Colonic mucosa (tissue), 4 donors: ENCODE data around the gene GDF15. TPM values are rescaled to one million over a fixed set of nuclear protein-coding genes. Genes with fewer than 3 reads are reported as not detected.
A peak's percentile ranks its signal among the peaks of the same experiment; 100 is the strongest.

Experiments
- DNase-seq: peaks from one replicate; pipeline ENCODE4 v3.0.0-alpha.2; 2020
- H3K27ac ChIP-seq: fragments of 200-600 bp; one replicate; pipeline ENCODE4 v1.8.0; 2021
- H3K27me3 ChIP-seq: fragments of 200-600 bp; one replicate; pipeline ENCODE4 v1.8.0; 2021
- H3K36me3 ChIP-seq: fragments of 200-600 bp; one replicate; pipeline ENCODE4 v1.8.0; 2021
- H3K4me1 ChIP-seq: fragments of 200-600 bp; one replicate; pipeline ENCODE4 v1.8.0; 2021; ENCODE audit warnings: mild to moderate bottlenecking
- H3K4me3 ChIP-seq: fragments of 200-600 bp; one replicate; pipeline ENCODE4 v1.8.0; 2021
- H3K9ac ChIP-seq, 2 donors: one replicate each; pipeline ENCODE4 v1.7.0; 2013; ENCODE audit warnings: control low read depth in 2 of 2, low read depth in 2 of 2, low read length in 2 of 2
- H3K9me3 ChIP-seq: fragments of 200-600 bp; one replicate; pipeline ENCODE4 v1.8.0; 2021
- intact Hi-C: fragments of 100-400 bp; cut with DNase I; formaldehyde crosslinking; loops from one replicate; pipeline ENCODE4 v1.14.1; 2022
- total RNA-seq, 2 donors: library from RNA; stranded (reverse); fragmentation: NEBNext Ultra II Directional in 1 of 2; extraction: Animal tissue kit (Norgen Biotek cat#: 25700) in 1 of 2; gene quantifications; one replicate each; pipeline ENCODE4 v1.2.1, GENCODE V29; 2021
- TF ChIP-seq, protein P1 (sequence below): fragments of 200-600 bp; IDR thresholded peaks from one replicate; pipeline ENCODE4 v1.8.0; 2022; ENCODE audit warnings: antibody characterized with exemption, mild to moderate bottlenecking
- donor health status: healthy.
- donor health status: DM: no; HTN: no; CAD: no.
- donor health status: DM: no; HTN: no; CAD: no.

Gene GDF15
- total RNA-seq, 2 donors from 2014 or later, result 120 to 159 TPM

DNA sequence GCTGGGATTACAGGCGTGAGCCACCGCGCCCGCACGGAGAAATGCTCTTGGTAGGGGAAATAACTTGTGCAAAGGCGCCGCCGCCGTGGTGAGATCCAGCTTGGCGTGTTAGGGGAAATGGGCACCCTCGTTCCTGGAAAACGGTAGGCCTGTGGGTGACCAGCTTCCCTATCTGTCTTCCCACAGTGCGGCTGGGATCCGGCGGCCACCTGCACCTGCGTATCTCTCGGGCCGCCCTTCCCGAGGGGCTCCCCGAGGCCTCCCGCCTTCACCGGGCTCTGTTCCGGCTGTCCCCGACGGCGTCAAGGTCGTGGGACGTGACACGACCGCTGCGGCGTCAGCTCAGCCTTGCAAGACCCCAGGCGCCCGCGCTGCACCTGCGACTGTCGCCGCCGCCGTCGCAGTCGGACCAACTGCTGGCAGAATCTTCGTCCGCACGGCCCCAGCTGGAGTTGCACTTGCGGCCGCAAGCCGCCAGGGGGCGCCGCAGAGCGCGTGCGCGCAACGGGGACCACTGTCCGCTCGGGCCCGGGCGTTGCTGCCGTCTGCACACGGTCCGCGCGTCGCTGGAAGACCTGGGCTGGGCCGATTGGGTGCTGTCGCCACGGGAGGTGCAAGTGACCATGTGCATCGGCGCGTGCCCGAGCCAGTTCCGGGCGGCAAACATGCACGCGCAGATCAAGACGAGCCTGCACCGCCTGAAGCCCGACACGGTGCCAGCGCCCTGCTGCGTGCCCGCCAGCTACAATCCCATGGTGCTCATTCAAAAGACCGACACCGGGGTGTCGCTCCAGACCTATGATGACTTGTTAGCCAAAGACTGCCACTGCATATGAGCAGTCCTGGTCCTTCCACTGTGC lies 2.4 kb downstream of the GDF15 start:
- Histone ChIP-seq H3K36me3 (no peaks in the 10 kb centered on the region), H3K27ac (peak overlapping the region; percentile 72), H3K4me1 (no peaks in the 10 kb centered on the region), H3K9me3 (no peaks in the 10 kb centered on the region), H3K4me3 (peak overlapping the region; percentile 43), H3K27me3 (no peaks in the 10 kb centered on the region), H3K9ac (peak overlapping the region; percentile 72 to 99)
- DNase-seq, result peak; percentile 88
- intact Hi-C loops, result loop anchor here (2.0 kb wide), 1 partner anchor 24 kb away; no protein-coding TSS in a partner anchor
- TF ChIP-seq, protein P1, sequence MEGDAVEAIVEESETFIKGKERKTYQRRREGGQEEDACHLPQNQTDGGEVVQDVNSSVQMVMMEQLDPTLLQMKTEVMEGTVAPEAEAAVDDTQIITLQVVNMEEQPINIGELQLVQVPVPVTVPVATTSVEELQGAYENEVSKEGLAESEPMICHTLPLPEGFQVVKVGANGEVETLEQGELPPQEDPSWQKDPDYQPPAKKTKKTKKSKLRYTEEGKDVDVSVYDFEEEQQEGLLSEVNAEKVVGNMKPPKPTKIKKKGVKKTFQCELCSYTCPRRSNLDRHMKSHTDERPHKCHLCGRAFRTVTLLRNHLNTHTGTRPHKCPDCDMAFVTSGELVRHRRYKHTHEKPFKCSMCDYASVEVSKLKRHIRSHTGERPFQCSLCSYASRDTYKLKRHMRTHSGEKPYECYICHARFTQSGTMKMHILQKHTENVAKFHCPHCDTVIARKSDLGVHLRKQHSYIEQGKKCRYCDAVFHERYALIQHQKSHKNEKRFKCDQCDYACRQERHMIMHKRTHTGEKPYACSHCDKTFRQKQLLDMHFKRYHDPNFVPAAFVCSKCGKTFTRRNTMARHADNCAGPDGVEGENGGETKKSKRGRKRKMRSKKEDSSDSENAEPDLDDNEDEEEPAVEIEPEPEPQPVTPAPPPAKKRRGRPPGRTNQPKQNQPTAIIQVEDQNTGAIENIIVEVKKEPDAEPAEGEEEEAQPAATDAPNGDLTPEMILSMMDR, result peak; percentile 100

DNA sequence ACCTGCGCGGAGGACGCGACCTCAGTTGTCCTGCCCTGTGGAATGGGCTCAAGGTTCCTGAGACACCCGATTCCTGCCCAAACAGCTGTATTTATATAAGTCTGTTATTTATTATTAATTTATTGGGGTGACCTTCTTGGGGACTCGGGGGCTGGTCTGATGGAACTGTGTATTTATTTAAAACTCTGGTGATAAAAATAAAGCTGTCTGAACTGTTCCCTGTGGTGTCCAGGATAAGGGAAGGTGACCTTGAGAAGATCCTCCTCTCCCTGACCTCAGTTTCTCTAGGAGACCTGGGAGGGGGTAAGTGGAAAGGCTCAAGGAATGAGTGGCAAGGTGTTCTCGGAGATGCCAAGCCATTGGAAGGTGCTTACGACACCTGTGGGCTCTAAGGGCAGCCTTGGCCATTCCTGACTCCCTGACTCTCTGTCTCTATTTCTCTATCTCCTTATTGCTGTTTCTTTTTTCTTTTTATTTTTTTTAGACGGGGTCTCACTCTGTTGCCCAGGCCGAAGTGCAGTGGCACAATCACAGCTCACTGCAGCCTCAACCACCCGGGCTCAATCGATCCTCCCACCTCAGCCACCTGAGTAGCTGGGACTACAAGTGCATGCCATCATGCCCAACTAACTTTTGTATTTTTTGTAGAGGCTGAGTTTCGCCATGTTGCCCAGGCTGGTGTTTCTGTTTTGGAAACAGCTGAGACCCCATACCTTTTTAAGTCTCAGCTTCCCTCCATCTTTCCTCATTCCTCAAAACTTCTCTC lies 3.2 kb downstream of the GDF15 start:
- TF ChIP-seq, protein P1, result no peak
- intact Hi-C loops, result loop anchor here (2.0 kb wide), 1 partner anchor 24 kb away; no protein-coding TSS in a partner anchor
- H3K36me3 ChIP-seq, result no peaks in the 10 kb centered on the region
- peak overlapping the region; percentile 72 for H3K27ac ChIP-seq
- no peak for DNase-seq
- peak overlapping the region; percentile 43 for H3K4me3 ChIP-seq
- H3K9me3 ChIP-seq, result no peaks in the 10 kb centered on the region
- H3K27me3 ChIP-seq, result no peaks in the 10 kb centered on the region
- H3K9ac ChIP-seq, result peak overlapping the region; percentile 37 to 99
- H3K4me1 ChIP-seq, result no peaks in the 10 kb centered on the region

DNA sequence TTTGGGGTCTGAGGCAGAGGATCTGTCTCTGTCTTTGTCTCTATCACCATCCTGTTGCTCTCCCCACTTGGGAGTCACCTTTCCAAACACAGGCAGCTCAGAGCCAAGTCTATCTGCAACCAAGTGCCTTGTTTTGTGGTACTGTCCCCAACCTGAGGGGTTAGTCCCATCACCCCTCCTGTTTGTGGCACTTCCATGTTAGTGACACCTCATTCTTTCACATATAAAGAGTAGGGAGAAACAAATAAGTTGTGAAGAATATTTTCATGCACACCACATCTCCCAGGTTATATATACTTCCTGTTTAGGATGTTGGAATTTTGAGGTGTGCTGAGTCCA lies 3.7 kb downstream of the GDF15 start:
- intact Hi-C loops, result loop anchor here (2.0 kb wide), 1 partner anchor 23 kb away; no protein-coding TSS in a partner anchor
- H3K4me1 ChIP-seq, result no peaks in the 10 kb centered on the region
- H3K36me3 ChIP-seq, result no peaks in the 10 kb centered on the region
- H3K4me3 ChIP-seq, result no peak overlapping the region
- no peaks in the 10 kb centered on the region for H3K9me3 ChIP-seq
- H3K27ac ChIP-seq, result no peak overlapping the region
- no peak for DNase-seq
- no peak overlapping the region for H3K9ac ChIP-seq
- TF ChIP-seq, protein P1, result no peak
- no peaks in the 10 kb centered on the region for H3K27me3 ChIP-seq

DNA sequence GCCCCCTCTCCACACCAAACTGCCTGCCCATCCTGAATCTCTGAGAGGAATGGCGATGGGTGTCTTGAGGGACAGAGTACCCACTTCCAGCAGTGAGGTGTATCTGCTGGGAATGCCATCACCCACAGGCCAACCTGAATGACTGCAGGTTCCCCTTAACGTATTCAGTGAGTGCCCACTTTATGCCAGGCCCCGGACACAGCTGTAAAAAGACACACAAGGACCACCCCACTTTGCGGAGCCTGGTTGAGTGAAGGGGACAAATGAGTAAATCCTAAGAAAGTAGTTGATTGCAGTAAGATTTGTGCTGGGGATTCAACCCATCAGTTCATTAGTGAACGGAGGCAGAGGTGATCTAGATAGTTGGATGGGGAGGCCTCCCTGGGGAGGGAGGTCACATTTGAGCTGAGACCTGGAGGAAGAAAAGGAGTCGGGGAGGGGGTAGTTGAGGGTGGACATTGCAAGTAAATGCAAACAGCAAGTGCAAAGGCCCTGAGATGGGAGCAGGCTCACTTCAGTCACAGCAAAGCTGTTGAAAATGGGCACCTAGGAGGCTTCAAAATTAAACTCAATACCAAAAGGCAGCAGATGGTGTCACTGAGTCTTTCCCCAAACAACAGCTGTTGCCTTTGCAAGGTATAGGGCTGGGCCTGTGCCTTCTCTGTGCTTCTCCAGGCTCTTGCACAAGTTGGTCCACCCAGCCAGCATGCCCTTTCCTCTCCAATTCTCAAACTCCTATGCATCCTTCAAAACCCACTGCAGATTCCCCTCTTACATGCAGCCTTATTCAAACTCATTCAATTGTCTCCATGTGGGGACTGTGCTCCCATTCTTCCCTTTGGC lies 4.3 kb downstream of the GDF15 start:
- Histone ChIP-seq H3K36me3 (no peaks in the 10 kb centered on the region), H3K9me3 (no peaks in the 10 kb centered on the region), H3K27ac (no peak overlapping the region), H3K27me3 (no peaks in the 10 kb centered on the region), H3K9ac (no peak overlapping the region), H3K4me1 (no peaks in the 10 kb centered on the region), H3K4me3 (no peak overlapping the region)
- intact Hi-C loops, result no loop called here
- DNase-seq, result no peak
- TF ChIP-seq, protein P1, result no peak

DNA sequence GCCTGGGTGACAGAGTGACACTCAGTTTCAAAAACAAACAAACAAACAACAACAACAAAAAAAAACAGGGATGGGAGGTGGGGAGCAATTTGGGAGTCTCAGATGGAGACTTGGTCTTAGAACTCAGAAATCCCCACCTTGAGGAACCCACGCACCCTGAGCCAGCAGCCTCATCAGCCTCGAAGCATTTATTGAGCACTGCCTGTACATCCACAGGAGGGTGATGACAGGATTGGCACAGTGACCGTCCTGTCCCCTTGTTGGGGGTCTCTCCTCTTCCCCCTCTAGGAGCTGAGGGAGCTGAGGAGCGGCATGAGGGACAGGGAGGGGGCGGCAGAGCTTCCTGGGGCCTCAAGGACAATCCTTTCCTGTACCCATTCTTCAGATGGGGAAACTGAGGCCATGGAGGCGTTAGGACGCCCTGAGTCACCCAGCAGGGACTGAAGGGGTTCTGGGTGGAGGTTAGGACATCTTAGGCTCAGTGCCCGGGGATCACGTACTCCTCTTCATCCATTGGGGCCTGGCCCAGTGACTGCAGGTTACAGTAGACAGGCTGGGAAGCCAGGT lies 5.6 kb downstream of the GDF15 start:
- intact Hi-C loops, result no loop called here

More for the DNA sequence above, 5.6 kb downstream of the GDF15 start:
- H3K9ac ChIP-seq, result no peak overlapping the region
- no peaks in the 10 kb centered on the region for H3K36me3 ChIP-seq
- no peak overlapping the region for H3K4me3 ChIP-seq
- TF ChIP-seq, protein P1, result no peak
- no peaks in the 10 kb centered on the region for H3K27me3 ChIP-seq
- no peak for DNase-seq
- no peaks in the 10 kb centered on the region for H3K4me1 ChIP-seq
- H3K27ac ChIP-seq, result no peak overlapping the region
- H3K9me3 ChIP-seq, result no peaks in the 10 kb centered on the region
